ENCODE data around the gene AGT.

Gene AGT

GRCh38 chr1:230713915-230714764 is at the start of gene AGT:
Gene AGT (minus strand): TSS chr1:230714122. CDS start chr1:230710823, 3,299 bp downstream.
- DNase-seq, result no peak

DNA sequence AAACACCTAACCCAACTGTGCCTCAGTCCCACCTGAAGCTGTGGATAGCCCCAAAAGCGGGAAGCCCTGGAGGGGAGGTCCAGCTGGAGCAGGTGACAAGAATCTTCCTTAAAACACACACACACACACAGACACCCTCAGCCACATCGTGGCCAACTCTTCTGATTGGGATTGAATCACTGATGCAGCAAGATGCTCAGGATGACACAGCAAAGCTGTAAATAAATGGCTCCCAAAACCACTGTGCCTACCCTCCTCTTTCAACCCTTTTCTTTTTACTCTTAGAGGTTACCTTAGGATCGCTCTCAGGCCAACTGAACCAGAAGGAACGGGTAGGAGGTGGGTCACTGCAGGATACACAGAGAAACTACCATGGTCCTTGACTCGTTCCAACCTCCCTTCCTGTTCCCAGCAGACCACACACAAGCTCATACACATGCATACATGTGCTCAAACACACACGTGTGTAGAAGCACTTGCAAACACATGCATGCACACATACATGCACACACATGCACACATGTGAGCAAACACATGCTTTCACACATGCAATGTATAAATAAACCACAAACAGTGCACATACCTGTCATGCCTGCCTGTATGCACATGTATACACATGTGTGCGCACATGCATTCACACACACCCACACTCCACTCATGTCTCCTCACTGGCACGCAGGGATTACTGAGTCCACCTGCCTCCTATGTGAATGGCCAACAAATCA is 47.7 kb upstream of the AGT start:
- no peak for DNase-seq

GRCh38 chr1:230760360-230760827 is 46.5 kb upstream of the AGT start:
- no peak for DNase-seq

GRCh38 chr1:230759369-230760065 is 45.6 kb upstream of the AGT start:
- no peak for DNase-seq

DNA sequence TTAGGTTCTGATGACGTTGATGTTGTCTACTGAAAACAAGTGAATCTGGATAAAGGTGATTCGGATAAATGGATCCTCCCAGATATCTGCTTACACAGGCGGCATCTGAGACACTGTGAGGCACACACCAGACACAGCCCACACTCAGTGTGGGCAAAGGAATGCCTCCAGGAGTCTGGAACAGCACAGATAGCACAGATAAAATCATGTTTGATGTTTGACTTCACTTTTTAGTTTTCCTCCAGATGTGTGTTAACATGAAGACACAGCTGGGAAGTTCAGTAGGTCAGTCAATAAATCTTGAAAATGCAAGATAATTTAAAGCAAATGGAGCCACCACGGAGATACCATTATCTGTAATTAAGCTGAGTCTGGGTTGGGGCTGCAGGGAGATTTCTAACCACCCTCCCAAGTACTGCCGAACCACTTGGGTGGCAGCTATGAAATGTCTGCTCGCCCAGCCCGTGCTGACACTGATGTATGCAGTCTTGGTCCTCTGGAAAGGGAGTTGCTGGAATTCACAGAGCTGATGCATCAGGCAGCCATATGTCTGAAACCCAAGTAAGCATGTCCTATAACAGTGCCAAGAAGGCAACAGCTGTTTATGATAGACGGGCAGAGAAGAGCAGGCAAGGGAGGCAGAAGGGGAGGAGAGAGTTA is 44.9 kb upstream of the AGT start:
- DNase-seq, result no peak

GRCh38 chr1:230757856-230758708 is 44.2 kb upstream of the AGT start:
- no peak for DNase-seq

DNA sequence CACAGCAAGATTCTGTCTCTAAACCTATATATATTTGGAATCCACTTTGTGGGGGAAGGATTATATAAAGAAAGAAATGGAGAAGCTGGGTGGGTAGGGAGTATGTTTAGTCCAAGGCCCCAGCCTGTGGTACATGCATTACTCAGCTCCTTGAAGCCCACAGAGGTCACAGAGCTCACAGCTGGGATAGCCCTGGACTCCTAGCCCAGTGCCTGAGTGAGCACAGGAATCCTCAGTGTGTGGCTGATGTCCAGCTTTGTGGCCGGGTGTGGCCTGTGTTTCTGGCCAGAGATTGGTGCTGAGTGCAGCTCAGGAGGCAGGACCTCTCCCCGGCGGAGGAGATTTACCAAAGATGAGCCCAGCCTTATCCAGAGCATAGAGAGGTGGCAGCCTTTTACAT is 40.9 kb upstream of the AGT start:
- DNase-seq, result no peak

DNA sequence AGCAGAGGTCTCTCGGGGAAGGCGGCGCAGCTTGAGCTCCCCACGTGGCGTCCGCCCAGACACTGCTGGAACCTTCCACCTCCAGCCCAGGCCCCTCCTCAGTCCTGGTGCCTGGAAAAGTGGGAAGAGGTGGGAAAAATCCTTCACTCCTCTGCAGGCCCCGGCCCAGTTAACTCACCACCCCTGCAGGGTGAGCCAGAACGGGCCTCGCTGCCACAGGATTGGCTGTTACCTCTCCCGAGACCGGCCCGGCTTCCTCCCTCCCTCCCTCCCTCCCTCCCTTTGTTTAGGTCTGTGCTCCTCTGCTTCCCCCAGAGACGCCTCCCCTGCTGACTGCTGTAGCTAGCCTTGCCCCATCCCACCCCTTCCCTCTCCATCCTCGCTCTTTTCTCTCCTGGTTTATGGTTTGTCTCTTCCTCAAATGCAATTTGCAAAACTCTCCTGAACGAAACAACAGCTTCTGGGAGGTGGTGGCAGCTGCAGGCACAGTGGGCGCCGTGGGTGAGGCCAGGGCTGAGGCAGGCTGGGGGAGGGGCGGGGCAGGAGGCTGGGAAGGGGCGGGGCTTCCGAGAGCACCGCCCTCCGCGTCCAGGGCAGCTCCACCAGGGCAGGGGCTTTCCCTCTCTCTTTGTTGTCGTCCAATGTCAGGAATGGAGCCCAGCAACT is 39.8 kb upstream of the AGT start:
- DNase-seq, result peak; percentile 49

DNA sequence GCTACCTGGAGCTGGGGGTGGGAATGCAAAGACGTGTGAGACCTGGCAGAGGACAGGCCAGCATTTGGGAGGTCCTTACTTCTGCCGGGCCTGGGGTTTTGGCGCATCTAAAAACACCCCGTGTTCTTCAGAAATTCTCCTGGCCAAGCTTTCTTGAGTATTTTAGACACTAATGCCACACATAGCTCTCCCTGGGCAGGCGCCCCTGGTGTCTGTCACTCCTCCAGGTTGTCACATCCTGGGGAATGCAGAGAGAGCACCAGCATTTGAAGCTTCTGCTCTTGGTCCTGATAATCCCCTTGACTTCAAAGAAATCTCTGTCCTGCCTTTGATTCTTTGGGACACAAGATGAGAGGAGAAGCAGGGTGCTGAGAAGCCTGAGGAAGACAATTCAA is 39.3 kb upstream of the AGT start:
- no peak for DNase-seq

DNA sequence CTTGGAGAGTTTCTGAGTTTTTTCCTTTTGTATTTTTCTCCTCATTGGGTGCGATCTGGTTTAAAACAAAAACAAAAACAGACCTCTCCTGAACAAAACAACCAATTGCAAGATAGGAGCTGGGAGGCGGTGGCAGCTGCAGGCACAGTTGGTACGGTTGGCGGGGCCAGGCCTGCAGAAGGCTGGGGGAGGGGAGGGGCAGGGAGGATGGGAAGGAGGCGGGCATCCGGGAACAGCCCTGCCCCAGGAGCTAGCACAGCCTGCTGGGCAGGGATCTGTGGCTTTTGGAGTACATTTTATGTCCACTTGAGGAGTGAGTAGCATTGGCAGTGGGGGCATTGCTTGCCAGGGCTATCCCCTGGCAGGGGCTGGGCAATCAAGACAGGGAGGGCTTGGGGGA is 38.5 kb upstream of the AGT start:
- no peak for DNase-seq

DNA sequence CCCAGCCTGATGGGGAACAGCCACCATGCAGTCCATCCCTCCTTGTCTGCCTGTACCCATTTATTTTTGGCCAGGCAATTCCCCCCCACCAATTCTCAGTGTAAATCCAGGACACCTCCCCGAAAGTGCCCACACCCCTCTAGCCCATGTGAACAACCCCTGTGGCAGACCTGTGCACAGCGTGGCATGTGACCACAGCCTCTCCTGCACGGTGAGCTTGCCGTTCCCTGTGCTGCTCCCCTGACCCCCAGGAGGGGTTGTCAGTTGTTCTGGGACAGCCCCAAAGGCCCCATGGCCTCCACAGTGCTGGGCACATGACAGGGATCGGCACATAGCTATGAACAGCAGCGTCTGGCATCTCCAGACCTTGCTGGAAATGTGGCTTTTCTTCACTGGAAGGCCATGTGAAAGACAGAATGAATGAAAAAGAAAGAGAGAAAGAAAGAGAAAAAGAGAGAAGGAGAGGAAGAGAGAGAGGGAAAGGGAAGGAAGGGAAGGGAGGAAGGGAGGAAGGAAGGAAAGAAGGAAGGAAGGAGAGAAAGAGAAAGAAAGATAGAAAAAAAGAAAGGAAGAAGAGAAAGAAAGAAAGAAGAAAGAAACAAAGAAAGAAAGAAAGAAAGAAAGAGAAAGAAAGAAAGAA is 37.2 kb upstream of the AGT start:
- no peak for DNase-seq

DNA sequence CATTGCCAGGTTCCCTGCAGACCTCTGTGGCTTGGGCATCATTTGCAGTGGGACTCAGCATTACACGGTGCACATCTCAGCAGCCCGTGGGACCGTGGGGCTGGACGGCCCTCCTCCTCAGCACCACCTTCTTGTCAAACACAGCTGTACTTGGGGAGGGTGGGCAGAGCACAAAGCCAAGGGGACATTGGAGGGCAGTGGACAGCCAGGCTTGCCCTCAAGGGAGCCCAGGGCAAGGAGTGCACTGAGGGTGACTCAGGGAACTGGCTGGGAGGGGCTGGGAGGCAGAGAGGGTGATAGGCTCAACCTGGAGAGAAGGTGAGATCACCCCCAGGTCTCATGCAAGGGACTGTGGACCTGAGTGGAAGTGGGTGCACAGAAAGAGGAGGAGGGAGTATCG is 36.7 kb upstream of the AGT start:
- DNase-seq, result no peak

- DNase-seq, result no peak
These were observed 35.7 kb upstream of the AGT start for GRCh38 chr1:230749635-230750034.

GRCh38 chr1:230749150-230749549 is 35.2 kb upstream of the AGT start:
- DNase-seq, result no peak

- no peak for DNase-seq
These were observed 34.2 kb upstream of the AGT start for GRCh38 chr1:230747890-230748800.

DNA sequence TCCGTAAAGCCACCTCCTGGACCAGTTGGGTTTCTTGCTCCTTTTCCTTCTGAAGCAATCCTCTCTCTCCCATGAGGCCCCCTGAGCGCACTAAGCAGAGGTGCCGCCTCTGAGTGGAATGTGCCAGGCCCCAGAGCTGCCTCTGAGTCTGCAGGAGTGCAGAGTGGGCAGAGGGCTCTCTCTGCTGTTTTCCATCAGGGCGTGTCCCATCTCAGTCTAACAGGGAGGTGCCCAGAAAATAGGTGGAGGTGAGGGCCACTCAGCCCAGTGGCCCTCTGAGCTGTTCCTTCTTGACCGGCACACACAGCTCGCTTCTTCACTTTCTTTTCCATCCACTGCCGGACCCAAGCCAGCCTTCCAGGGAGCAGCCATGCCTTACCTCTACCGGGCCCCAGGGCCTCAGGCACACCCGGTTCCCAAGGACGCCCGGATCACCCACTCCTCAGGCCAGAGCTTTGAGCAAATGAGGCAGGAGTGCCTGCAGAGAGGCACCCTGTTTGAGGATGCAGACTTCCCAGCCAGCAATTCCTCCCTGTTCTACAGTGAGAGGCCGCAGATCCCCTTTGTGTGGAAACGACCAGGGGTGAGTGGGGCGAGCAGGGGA is 33.3 kb upstream of the AGT start, which contains the start of gene CAPN9:
Gene CAPN9 (plus strand): TSS at position 262 of the 604 bp plus-strand sequence. CDS start 109 bp downstream, at position 371.
- no peak for DNase-seq

DNA sequence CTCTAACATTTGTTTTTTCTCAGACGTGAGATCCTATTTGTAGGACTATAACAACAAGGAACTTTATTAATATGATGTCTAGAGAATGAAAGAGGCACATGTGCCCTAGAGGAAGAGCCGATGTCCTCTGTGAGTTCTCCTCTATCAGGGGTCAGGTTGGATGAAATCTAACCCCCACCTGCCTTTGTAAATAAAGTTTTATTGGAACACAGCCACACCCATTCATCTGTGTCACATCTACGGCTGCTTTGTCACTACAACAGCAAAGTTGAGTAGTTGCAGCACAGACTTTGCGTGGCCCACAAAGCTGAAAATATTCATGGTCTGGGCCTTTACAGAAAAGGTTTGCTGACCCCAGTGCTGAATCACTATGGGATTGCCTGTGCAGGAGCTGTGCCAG is 32.7 kb upstream of the AGT start:
- DNase-seq, result no peak

DNA sequence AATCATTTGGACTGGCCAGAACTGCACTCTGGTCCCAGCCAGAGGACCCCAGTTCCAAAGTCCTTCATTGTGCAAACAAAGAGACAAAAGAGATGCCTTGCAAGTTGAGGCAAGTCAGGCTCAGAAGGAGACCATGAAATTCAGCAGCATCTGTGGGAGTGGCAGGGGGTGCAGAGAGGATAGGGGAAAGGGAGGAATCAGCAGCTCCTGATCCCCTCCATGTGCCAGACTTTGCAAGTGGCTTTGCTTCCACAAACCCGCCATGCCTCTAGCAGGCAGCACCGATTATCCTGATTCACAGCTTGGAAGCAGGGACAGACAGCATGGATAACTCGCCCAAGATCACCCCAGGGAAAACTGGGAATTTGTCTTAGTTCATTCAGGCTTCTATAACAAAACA is 31.1 kb upstream of the AGT start:
- DNase-seq, result no peak

GRCh38 chr1:230744382-230744781 is 30.5 kb upstream of the AGT start:
- no peak for DNase-seq

Measured in activated CD4-positive, alpha-beta T cell treated with anti-CD3 and anti-CD28 coated beads, Interleukin-10, Interleukin-2, amounts not matched to agents 100 ng/mL and 50 ng/mL, durations not matched to agents 16 hours and 8 hours (primary cell).